H1 (cell line): ENCODE results near the gene GRID1. TPM values are rescaled to one million over a fixed set of nuclear protein-coding genes. Genes with fewer than 3 reads are reported as not detected.
A peak's percentile ranks its signal among the peaks of the same experiment; 100 is the strongest.

Experiments used
- CTCF ChIA-PET: fragments of 300-600 bp; sonication (Branson Sonifier 250); formaldehyde crosslinking; loops from one replicate; lab custom pipeline; 2021; ENCODE audit not compliant: partially characterized antibody; lab: Charles Lee
- POLR2A ChIA-PET: fragments of 300-600 bp; sonication (Branson Sonifier 250); formaldehyde crosslinking; loops from one replicate; lab custom pipeline; 2021; ENCODE audit warnings: inconsistent platforms; ENCODE audit not compliant: partially characterized antibody; lab: Charles Lee
- DNase-seq, 2 experiments: peaks; one replicate each; pipeline versions ENCODE4 v3.0.0 to v3.0.0-alpha.2; 2010 to 2022; ENCODE audit warnings: low spot score in 2 of 2, low read depth in 1 of 2, mixed read lengths in 1 of 2
- FAIRE-seq: peaks from 2 replicates; lab custom pipeline; 2011; peaks lifted over from hg19 to GRCh38; lab: Jason Lieb, UNC
- H2AFZ ChIP-seq: 2 replicates; pipeline ENCODE4 v1.8.1; 2012; ENCODE audit warnings: low read length, inconsistent platforms
- H2AK5ac ChIP-seq: 2 replicates; pipeline ENCODE4 v1.6.1; 2013; ENCODE audit warnings: low read depth, low read length
- H2BK120ac ChIP-seq: replicated peaks from 2 replicates; pipeline ENCODE3; 2013; ENCODE audit warnings: low read depth, low read length, inconsistent platforms
- H2BK12ac ChIP-seq: 2 replicates; pipeline ENCODE4 v1.6.1; 2013; ENCODE audit warnings: low read depth, low read length
- H2BK15ac ChIP-seq: 2 replicates; pipeline ENCODE4 v1.6.1; 2013; ENCODE audit warnings: low read length
- H2BK20ac ChIP-seq: 2 replicates; pipeline ENCODE4 v1.6.1; 2013; ENCODE audit warnings: low read length
- H2BK5ac ChIP-seq: 2 replicates; pipeline ENCODE4 v1.6.1; 2013; ENCODE audit warnings: low read depth, low read length
- H3K14ac ChIP-seq: 2 replicates; pipeline ENCODE4 v1.6.1; 2013; ENCODE audit warnings: inconsistent platforms; ENCODE audit not compliant: insufficient read length
- H3K18ac ChIP-seq: 2 replicates; pipeline ENCODE4 v1.6.1; 2013; ENCODE audit warnings: low read length; ENCODE audit errors: extremely low read depth
- H3K23ac ChIP-seq: 2 replicates; pipeline ENCODE4 v1.6.1; 2013; ENCODE audit warnings: inconsistent platforms; ENCODE audit not compliant: insufficient read length
- H3K23me2 ChIP-seq: 2 replicates; pipeline ENCODE4 v1.6.1; 2013; ENCODE audit warnings: low read depth, low read length
- H3K27ac ChIP-seq: 2 replicates; pipeline ENCODE4 v1.6.1; 2011; ENCODE audit warnings: low read depth, low read length, inconsistent platforms
- H3K27me3 ChIP-seq, 4 experiments: replicated peaks in 1 of 4; 1 replicate in 1 of 4; 2 replicates in 3 of 4; pipeline versions ENCODE4 v1.6.1 to v1.8.1; 2011 to 2013; ENCODE audit warnings: low read length in 3 of 4, mild to moderate bottlenecking in 3 of 4, inconsistent platforms in 2 of 4, mixed read lengths in 2 of 4, moderate library complexity in 1 of 4; ENCODE audit not compliant: control insufficient read depth in 3 of 4, insufficient read depth in 3 of 4; ENCODE audit errors: extremely low read depth in 1 of 4
- H3K36me3 ChIP-seq, 4 experiments: 2 replicates each; pipeline versions ENCODE4 v1.6.1 to v1.8.1; 2011 to 2013; ENCODE audit warnings: mild to moderate bottlenecking in 4 of 4, low read length in 3 of 4, moderate library complexity in 2 of 4, control low read depth in 1 of 4, inconsistent platforms in 1 of 4; ENCODE audit not compliant: insufficient read depth in 4 of 4, control insufficient read depth in 2 of 4
- H3K4ac ChIP-seq: replicated peaks from 2 replicates; pipeline ENCODE3; 2013; ENCODE audit warnings: low read length, low read depth, mixed read lengths, inconsistent platforms; ENCODE audit not compliant: insufficient read length
- H3K4me1 ChIP-seq, 4 experiments: replicated peaks in 1 of 4; 1 replicate in 1 of 4; 2 replicates in 3 of 4; pipeline versions ENCODE4 v1.6.1 to v1.8.1; 2011 to 2013; ENCODE audit warnings: low read length in 3 of 4, inconsistent platforms in 2 of 4, mixed read lengths in 1 of 4; ENCODE audit not compliant: insufficient read depth in 4 of 4, control insufficient read depth in 3 of 4
- H3K4me2 ChIP-seq, 2 experiments: 2 replicates each; pipeline versions ENCODE4 v1.6.1 to v1.8.1; 2011 to 2013; ENCODE audit warnings: low read depth in 2 of 2, low read length in 2 of 2, control low read depth in 1 of 2, inconsistent platforms in 1 of 2, mild to moderate bottlenecking in 1 of 2; ENCODE audit not compliant: insufficient read depth in 1 of 2
- H3K4me3 ChIP-seq, 4 experiments: fragments of 200-600, 300-600 bp in 1 of 4; sonication (generic), shearing (Covaris generic), sonication (Bioruptor Twin) in 1 of 4; 2 replicates each; pipeline versions ENCODE4 v1.5.1 to v1.8.1; 2011 to 2016; ENCODE audit warnings: low read length in 4 of 4, low read depth in 3 of 4, control low read depth in 2 of 4, inconsistent platforms in 2 of 4, mild to moderate bottlenecking in 2 of 4, mixed read lengths in 1 of 4, moderate library complexity in 1 of 4; ENCODE audit not compliant: insufficient read depth in 2 of 4; ENCODE audit errors: extremely low read depth in 1 of 4
- H3K56ac ChIP-seq: replicated peaks from 2 replicates; pipeline ENCODE3; 2013; ENCODE audit warnings: low read depth, mild to moderate bottlenecking, mixed read lengths, low read length, inconsistent platforms; ENCODE audit not compliant: insufficient read length
- H3K79me1 ChIP-seq: 2 replicates; pipeline ENCODE4 v1.6.1; 2013; ENCODE audit warnings: low read depth, low read length, control low read depth
- H3K79me2 ChIP-seq, 2 experiments: 2 replicates each; pipeline versions ENCODE4 v1.6.1 to v1.8.1; 2012 to 2013; ENCODE audit warnings: low read length in 2 of 2, mild to moderate bottlenecking in 2 of 2, inconsistent platforms in 1 of 2; ENCODE audit not compliant: insufficient read depth in 2 of 2, control insufficient read depth in 1 of 2
- H3K9ac ChIP-seq, 4 experiments: replicated peaks in 1 of 4; 1 replicate in 1 of 4; 2 replicates in 3 of 4; pipeline versions ENCODE4 v1.6.1 to v1.8.1; 2011 to 2013; ENCODE audit warnings: low read depth in 3 of 4, low read length in 3 of 4, control low read depth in 2 of 4, mild to moderate bottlenecking in 2 of 4, moderate library complexity in 2 of 4, inconsistent platforms in 1 of 4; ENCODE audit errors: extremely low read depth in 1 of 4
- H3K9me3 ChIP-seq, 2 experiments: 2 replicates each; pipeline versions ENCODE4 v1.6.1 to v1.8.1; 2012 to 2013; ENCODE audit warnings: mild to moderate bottlenecking in 2 of 2, moderate library complexity in 2 of 2, control low read depth in 1 of 2, inconsistent platforms in 1 of 2, low read depth in 1 of 2, low read length in 1 of 2, mixed read lengths in 1 of 2; ENCODE audit not compliant: insufficient read depth in 2 of 2
- H4K20me1 ChIP-seq, 2 experiments: replicated peaks in 1 of 2; 2 replicates each; pipeline versions ENCODE3 to v1.8.1; 2011 to 2013; ENCODE audit warnings: inconsistent platforms in 2 of 2, low read length in 2 of 2, mild to moderate bottlenecking in 1 of 2; ENCODE audit not compliant: insufficient read depth in 2 of 2, control insufficient read depth in 1 of 2
- H4K5ac ChIP-seq: 2 replicates; pipeline ENCODE4 v1.6.1; 2013; ENCODE audit warnings: low read length, low read depth, mixed read lengths, inconsistent platforms; ENCODE audit not compliant: insufficient read length
- H4K8ac ChIP-seq: 2 replicates; pipeline ENCODE4 v1.8.0; 2013; ENCODE audit warnings: mild to moderate bottlenecking, moderate library complexity, low read length, inconsistent platforms; ENCODE audit not compliant: insufficient read depth; ENCODE audit errors: extremely low read depth
- H4K91ac ChIP-seq: replicated peaks from 2 replicates; pipeline ENCODE3; 2013; ENCODE audit warnings: low read length, mixed read lengths, inconsistent platforms; ENCODE audit not compliant: insufficient read length
- ATF2 ChIP-seq: IDR thresholded peaks from 2 replicates; pipeline ENCODE4 v1.6.1; 2012; ENCODE audit warnings: low read length, inconsistent platforms
- CBX5 ChIP-seq: fragments of 300-800, 300-1000 bp; sonication (generic); IDR thresholded peaks from 2 replicates; pipeline ENCODE4 v1.7.1; 2016; ENCODE audit warnings: antibody characterized with exemption, low read length, low read depth
- EZH2 ChIP-seq: fragments of 200-600 bp; sonication (generic); IDR thresholded peaks from 2 replicates; pipeline ENCODE4 v1.7.1; 2012; ENCODE audit warnings: low read depth, mild to moderate bottlenecking, moderate library complexity, low read length, inconsistent platforms; ENCODE audit not compliant: severe bottlenecking
- MAFK ChIP-seq: IDR thresholded peaks from 2 replicates; pipeline ENCODE4 v1.6.1; 2012; ENCODE audit warnings: low read depth, mild to moderate bottlenecking, improper control_type of control experiment, low read length
- MAX ChIP-seq: IDR thresholded peaks from 2 replicates; pipeline ENCODE4 v1.6.1; 2012; ENCODE audit warnings: inconsistent platforms
- SIN3A ChIP-seq, 2 experiments: IDR thresholded peaks in 1 of 2; conservative IDR thresholded peaks in 1 of 2; 2 replicates each; pipeline ENCODE4 v1.6.1; 2011 to 2012; ENCODE audit warnings: low read length in 2 of 2, improper control_type of control experiment in 1 of 2, low read depth in 1 of 2, mild to moderate bottlenecking in 1 of 2
- SP4 ChIP-seq: IDR thresholded peaks from 2 replicates; pipeline ENCODE4 v1.6.1; 2012; ENCODE audit warnings: low read length, inconsistent platforms
- SRF ChIP-seq: IDR thresholded peaks from 2 replicates; pipeline ENCODE4 v1.6.1; 2011; ENCODE audit warnings: mild to moderate bottlenecking, low read depth, low read length, moderate library complexity
- SUZ12 ChIP-seq: fragments of 200-600 bp; sonication (generic); IDR thresholded peaks from 2 replicates; pipeline ENCODE4 v1.6.1; 2012; ENCODE audit warnings: mild to moderate bottlenecking, inconsistent platforms, low read length, moderate library complexity, mixed read lengths
- YY1 ChIP-seq: IDR thresholded peaks from 2 replicates; pipeline ENCODE4 v1.6.1; 2011; ENCODE audit warnings: low read depth, mild to moderate bottlenecking, low read length
- WGBS, 2 experiments: shearing (Covaris generic) in 1 of 2; methylation state at CpG; one replicate each; pipeline versions ENCODE4 v1.1.6 to v1.1.7; 2013 to 2015; ENCODE audit warnings: low lambda C conversion rate in 2 of 2, mixed read lengths in 2 of 2, inconsistent platforms in 1 of 2, low coverage in 1 of 2, missing lambda C conversion rate in 1 of 2; ENCODE audit not compliant: insufficient replicate concordance in 2 of 2, insufficient coverage in 1 of 2, insufficient read length in 1 of 2; ENCODE audit errors: extremely low coverage in 1 of 2, missing lambda C conversion rate in 1 of 2; 5-methylcytosine and 5-hydroxymethylcytosine counted together
- polyA plus RNA-seq, 7 experiments: library from polyadenylated mRNA; depleted of rRNA in 3 of 7; stranded (reverse) in 5 of 7; unstranded in 2 of 7; fragments of >200 nt in 5 of 7; fragments of 200-250 nt in 2 of 7; gene quantifications; 1 replicate in 5 of 7; 2 replicates in 1 of 7; 4 replicates in 1 of 7; pipeline versions ENCODE4 v1.2.1 to v1.2.3, GENCODE V29; 2011 to 2013; ENCODE audit warnings: missing spikeins in 2 of 7, mixed read lengths in 2 of 7
- total RNA-seq: library from RNA; stranded (reverse); fragmentation: NEBNext Ultra II Directional; extraction: Animal tissue kit (Norgen Biotek cat#: 25700); gene quantifications from 2 replicates; pipeline ENCODE4 v1.2.1, GENCODE V29; 2021
- TF ChIP-seq, protein P1 (sequence below): IDR thresholded peaks from 2 replicates; pipeline ENCODE4 v1.6.1; 2012; ENCODE audit warnings: inconsistent platforms

GRID1 gene
- total and polyA plus RNA-seq, 2 of the 8 experiments (the other 6 are each of a cell fraction or from before 2014, with no cell fraction given): 0.22 to 0.30 TPM

DNA sequence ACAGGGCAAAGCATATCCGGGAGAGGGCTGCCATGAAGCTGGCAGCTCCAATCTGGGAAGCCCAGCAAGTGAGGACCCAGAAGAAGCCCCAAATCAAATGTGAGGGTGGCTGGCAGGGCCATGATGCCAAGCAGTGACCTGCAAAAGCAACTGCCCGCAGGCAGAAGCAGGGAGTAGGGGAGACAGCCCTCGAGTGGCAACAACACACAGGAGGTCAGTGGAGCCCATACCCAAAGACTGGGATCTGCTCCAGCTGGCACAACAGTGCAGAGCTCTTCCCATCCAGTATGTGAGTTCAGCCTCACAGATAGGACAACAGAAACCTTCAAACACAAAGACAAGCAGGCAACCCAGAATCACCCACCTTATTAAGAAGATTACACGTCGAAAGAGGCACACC, 45.0 kb downstream of the GRID1 start:
- no peak overlapping the region for H3K4ac ChIP-seq
- DNase-seq (no peak), FAIRE-seq (no peak)
- H3K9me3 ChIP-seq: no peaks in the 10 kb centered on the region
- H2BK120ac ChIP-seq: no peak overlapping the region
- WGBS, 2 experiments: 90% methylated on average over 5 of the region's 5 CpGs; no CpG with 5 or more reads in 1 of the 2 experiments
- no peaks in the 10 kb centered on the region for H3K27me3 ChIP-seq
- peaks cover 0 to 6% (median 0%) of the 10 kb centered on the region in 4 experiments; a peak in 3 of 7 replicates for H3K4me1 ChIP-seq
- peak overlapping the region; percentile 18; the same call in 1 of the 2 replicates for H2BK20ac ChIP-seq
- H3K14ac ChIP-seq: no peak overlapping the region
- H4K20me1 ChIP-seq: no peaks in the 10 kb centered on the region
- no peak overlapping the region for H3K4me3 ChIP-seq
- no peak overlapping the region for H2BK5ac ChIP-seq
- no peak overlapping the region for H3K56ac ChIP-seq
- ChIA-PET CTCF (interaction anchor here (1.3 to 2.5 kb wide), 2 partner anchors 21 to 60 kb away, joined by 3 to 5 read pairs; no protein-coding TSS in a partner anchor), POLR2A (no interaction called here)
- no peak overlapping the region for H2AFZ ChIP-seq
- H3K36me3 ChIP-seq: no peaks in the 10 kb centered on the region
- H4K91ac ChIP-seq: no peak overlapping the region
- H4K5ac ChIP-seq: no peak overlapping the region
- no peaks in the 10 kb centered on the region for H3K79me2 ChIP-seq
- H3K27ac ChIP-seq: no peak overlapping the region
- H3K79me1 ChIP-seq: no peaks in the 10 kb centered on the region
- H2BK15ac ChIP-seq: 0 out of 2 replicates have a peak overlapping the region, but pooled peaks have one; percentile 46
- no peak overlapping the region for H2BK12ac ChIP-seq
- no peak overlapping the region for H2AK5ac ChIP-seq
- H3K23ac ChIP-seq: no peak overlapping the region
- no peak overlapping the region for H3K9ac ChIP-seq
- no peak overlapping the region; the same call in 1 of the 2 replicates for H4K8ac ChIP-seq
- H3K23me2 ChIP-seq: no peaks in the 10 kb centered on the region
- H3K4me2 ChIP-seq: no peak overlapping the region
- H3K18ac ChIP-seq: no peak overlapping the region
- TF ChIP-seq ATF2: no peak
- TF ChIP-seq CBX5: no peak
- TF ChIP-seq SUZ12: no peak
- TF ChIP-seq SP4: no peak
- TF ChIP-seq MAX: no peak
- TF ChIP-seq, protein P1, sequence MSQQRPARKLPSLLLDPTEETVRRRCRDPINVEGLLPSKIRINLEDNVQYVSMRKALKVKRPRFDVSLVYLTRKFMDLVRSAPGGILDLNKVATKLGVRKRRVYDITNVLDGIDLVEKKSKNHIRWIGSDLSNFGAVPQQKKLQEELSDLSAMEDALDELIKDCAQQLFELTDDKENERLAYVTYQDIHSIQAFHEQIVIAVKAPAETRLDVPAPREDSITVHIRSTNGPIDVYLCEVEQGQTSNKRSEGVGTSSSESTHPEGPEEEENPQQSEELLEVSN: no peak
- TF ChIP-seq MAFK: no peak
- no peak for TF ChIP-seq EZH2
- TF ChIP-seq YY1: no peak
- no peak for TF ChIP-seq SIN3A (conservative IDR thresholded peaks at IDR 0.05 in 1 of 2, IDR thresholded peaks at IDR 0.05 in 1 of 2; ENCODE audit: low read depth in 1 of 2, low read length in 2 of 2)
- no peak for TF ChIP-seq SRF
